Gastrocnemius medialis (tissue), 4 donors: ENCODE measurements around the gene SMAD6. TPM values are rescaled to one million over a fixed set of nuclear protein-coding genes. Genes with fewer than 3 reads are reported as not detected.
"Not testable (repeated sequence)": the region's sequence is repeated elsewhere in the genome, so short reads cannot be mapped to it uniquely, and the experiment has no call there.

Source experiments
- ATAC-seq, 2 donors: fragments of 150-250 bp; one replicate each; pipeline ENCODE4 v1.9.1; 2016
- DNase-seq, 2 donors: peaks; one replicate each; pipeline ENCODE4 v3.0.0-alpha.2; 2019
- H3K27ac ChIP-seq, 4 donors: fragments of 200-600 bp; sonication (generic); 1 replicate in 1 of 4; 2 replicates in 3 of 4; pipeline ENCODE4 v1.5.1; 2016 to 2018; ENCODE audit warnings: mild to moderate bottlenecking in 2 of 4, moderate library complexity in 1 of 4
- H3K27me3 ChIP-seq, 3 donors: fragments of 200-600 bp; sonication (generic) in 2 of 3; 1 replicate in 1 of 3; 2 replicates in 2 of 3; pipeline versions ENCODE4 v1.5.1 to v1.6.0; 2016 to 2019; ENCODE audit warnings: mild to moderate bottlenecking in 1 of 3, moderate library complexity in 1 of 3
- H3K36me3 ChIP-seq, 2 donors: fragments of 200-600 bp; sonication (generic) in 1 of 2; one replicate each; pipeline ENCODE4 v1.5.1; 2017 to 2018
- H3K4me1 ChIP-seq, 2 donors: fragments of 200-600 bp; sonication (generic) in 1 of 2; one replicate each; pipeline ENCODE4 v1.5.1; 2016 to 2017; ENCODE audit warnings: mild to moderate bottlenecking in 2 of 2
- H3K4me3 ChIP-seq, 4 donors: fragments of 200-600 bp; sonication (generic) in 3 of 4; 1 replicate in 1 of 4; 2 replicates in 3 of 4; pipeline ENCODE4 v1.5.1; 2016 to 2019; ENCODE audit warnings: mild to moderate bottlenecking in 2 of 4
- H3K9me3 ChIP-seq, 3 donors: fragments of 200-600 bp; sonication (generic) in 2 of 3; 1 replicate in 1 of 3; 2 replicates in 2 of 3; pipeline ENCODE4 v1.5.1; 2016 to 2019
- CTCF ChIP-seq, 5 experiments: fragments of 450-650 bp in 3 of 5; fragments of 200-600 bp in 2 of 5; sonication (generic) in 2 of 5; IDR thresholded peaks in 4 of 5; conservative IDR thresholded peaks in 1 of 5; 1 replicate in 4 of 5; 2 replicates in 1 of 5; pipeline ENCODE4 v1.5.1; 2016 to 2019; ENCODE audit warnings: antibody characterized with exemption in 5 of 5, mild to moderate bottlenecking in 3 of 5, moderate library complexity in 3 of 5
- POLR2A ChIP-seq, 2 donors: fragments of 450-650 bp; IDR thresholded peaks; one replicate each; pipeline ENCODE4 v1.6.1; 2017; ENCODE audit warnings: antibody characterized with exemption in 2 of 2, mild to moderate bottlenecking in 2 of 2, moderate library complexity in 2 of 2
- in situ Hi-C, 4 donors: fragments of 200-750 bp; cut with MboI; loops; one replicate each; pipeline versions ENCODE4 v1.15.0 to v1.8.0; 2017; ENCODE audit warnings: low sequenced_read_pairs in 4 of 4
- intact Hi-C: fragments of 100-400 bp; cut with DNase I; formaldehyde crosslinking; loops from one replicate; pipeline ENCODE4 v1.15.1; 2023; ENCODE audit warnings: low total_unique reads
- total RNA-seq, 4 donors: library from RNA; depleted of rRNA; stranded (reverse); fragments of >200 nt; gene quantifications; one replicate each; pipeline versions ENCODE4 v1.1.0 to v1.2.3, GENCODE V29; 2016

Gene SMAD6
- total RNA-seq, 4 donors from 2014 or later: 2.2 to 3.7 (median 2.4) TPM

GRCh38 chr15:66757030-66757429, 55.0 kb downstream of the SMAD6 start:
- DNase-seq: no peak
- Histone ChIP-seq H3K4me3 (no peak overlapping the region), H3K27ac (no peak overlapping the region), H3K36me3 (no peaks in the 10 kb centered on the region), H3K27me3 (no peaks in the 10 kb centered on the region), H3K4me1 (peaks cover 0 to 4% of the 10 kb centered on the region in 2 donors), H3K9me3 (no peaks in the 10 kb centered on the region)
- intact Hi-C loops (no loop called here), in situ Hi-C loops (no loop called here)
- no peak for ATAC-seq
- no peak for TF ChIP-seq CTCF (IDR thresholded peaks at IDR 0.05 in 4 of 5, conservative IDR thresholded peaks at IDR 0.05 in 1 of 5)

- Histone ChIP-seq H3K4me1 (peaks cover 3% of the 10 kb centered on the region in 2 donors), H3K27ac (no peak overlapping the region), H3K9me3 (no peaks in the 10 kb centered on the region), H3K27me3 (no peaks in the 10 kb centered on the region), H3K36me3 (no peaks in the 10 kb centered on the region), H3K4me3 (no peak overlapping the region)
- in situ Hi-C loops: no loop called here
- ATAC-seq (no peak), DNase-seq (no peak)
- intact Hi-C loops: no loop called here
- TF ChIP-seq POLR2A (IDR thresholded peaks at IDR 0.05) (no peak), CTCF (IDR thresholded peaks at IDR 0.05 in 4 of 5, conservative IDR thresholded peaks at IDR 0.05 in 1 of 5) (no peak)
Observed at GRCh38 chr15:66757521-66757920, 55.5 kb downstream of the SMAD6 start.

GRCh38 chr15:66758217-66758616, 56.2 kb downstream of the SMAD6 start:
- H3K9me3 ChIP-seq, in situ Hi-C loops, DNase-seq, H3K27ac ChIP-seq, intact Hi-C loops, ATAC-seq, H3K4me3 ChIP-seq, H3K36me3 ChIP-seq, H3K4me1 ChIP-seq, H3K27me3 ChIP-seq: not testable (repeated sequence)

GRCh38 chr15:66758844-66759243, 56.8 kb downstream of the SMAD6 start:
- intact Hi-C loops: no loop called here
- H3K27ac ChIP-seq: no peak overlapping the region
- ATAC-seq: no peak
- peaks cover 13 to 14% of the 10 kb centered on the region in 2 donors for H3K4me1 ChIP-seq
- TF ChIP-seq POLR2A (IDR thresholded peaks at IDR 0.05): no peak
- no peak for TF ChIP-seq CTCF (IDR thresholded peaks at IDR 0.05 in 4 of 5, conservative IDR thresholded peaks at IDR 0.05 in 1 of 5)
- in situ Hi-C loops: no loop called here
- H3K27me3 ChIP-seq: no peaks in the 10 kb centered on the region
- H3K36me3 ChIP-seq: no peaks in the 10 kb centered on the region
- no peaks in the 10 kb centered on the region for H3K9me3 ChIP-seq
- no peak overlapping the region for H3K4me3 ChIP-seq
- DNase-seq: no peak

- no peak for ATAC-seq
- no peak overlapping the region for H3K4me3 ChIP-seq
- no peaks in the 10 kb centered on the region for H3K27me3 ChIP-seq
- no peaks in the 10 kb centered on the region for H3K36me3 ChIP-seq
- H3K4me1 ChIP-seq: peaks cover 13 to 17% of the 10 kb centered on the region in 2 donors
- H3K27ac ChIP-seq: peak overlapping the region in 3 of 4 donors; percentile 47 to 53 (median 49)
- intact Hi-C loops: no loop called here
- in situ Hi-C loops: no loop called here
- TF ChIP-seq POLR2A (IDR thresholded peaks at IDR 0.05) (no peak), CTCF (IDR thresholded peaks at IDR 0.05 in 4 of 5, conservative IDR thresholded peaks at IDR 0.05 in 1 of 5) (no peak)
- no peaks in the 10 kb centered on the region for H3K9me3 ChIP-seq
- DNase-seq: no peak
Observed at GRCh38 chr15:66760097-66760967, 58.3 kb downstream of the SMAD6 start.
